Spleen (tissue), 7 donors: Measurements from ENCODE around the gene CFAP107.

Experiments
- CTCF ChIP-seq, 11 experiments: fragments of 200-600 bp in 7 of 11; fragments of 450-650 bp in 4 of 11; sonication (generic) in 4 of 11; IDR thresholded peaks in 8 of 11; conservative IDR thresholded peaks in 3 of 11; 1 replicate in 7 of 11; 2 replicates in 4 of 11; pipeline versions ENCODE4 v1.4.0 to v1.8.0; 2016 to 2021; ENCODE audit warnings: antibody characterized with exemption in 11 of 11, inconsistent platforms in 4 of 11, mild to moderate bottlenecking in 1 of 11
- POLR2A ChIP-seq, 3 donors: fragments of 450-650 bp; IDR thresholded peaks; one replicate each; pipeline ENCODE4 v1.5.1; 2017; ENCODE audit warnings: antibody characterized with exemption in 3 of 3, mild to moderate bottlenecking in 1 of 3
- POLR2AphosphoS5 ChIP-seq, 3 donors: sonication (generic); formaldehyde crosslinking; IDR thresholded peaks; one replicate each; pipeline ENCODE4 v1.5.1; 2017; ENCODE audit warnings: antibody characterized with exemption in 3 of 3
- donor health status: DM: no; HTN: no; CAD: no; lungs with moderate emphysema.
- donor health status: DM: no; HTN: no; CAD: no.
- donor health status: DM: no; HTN: no; CAD: no.

- TF ChIP-seq CTCF (IDR thresholded peaks at IDR 0.05 in 8 of 11, conservative IDR thresholded peaks at IDR 0.05 in 3 of 11) (no peak), POLR2AphosphoS5 (IDR thresholded peaks at IDR 0.05) (no peak), POLR2A (IDR thresholded peaks at IDR 0.05) (no peak)
Observed at GRCh38 chr1:12811409-12811784, 65.4 kb downstream of the CFAP107 start.
